Keratinocyte (primary cell): Measurements from ENCODE around the gene GTF2IRD1. TPM values are rescaled to one million over a fixed set of nuclear protein-coding genes. Genes with fewer than 3 reads are reported as not detected.
"Not testable (repeated sequence)": the region's sequence is repeated elsewhere in the genome, so short reads cannot be mapped to it uniquely, and the experiment has no call there.

Experiments
- DNase-seq: peaks from one replicate; pipeline ENCODE4 v3.0.0-alpha.2; 2011; ENCODE audit warnings: low read depth, missing footprints, low spot score
- FAIRE-seq: peaks from 2 replicates; lab custom pipeline; 2011; peaks lifted over from hg19 to GRCh38; lab: Jason Lieb, UNC
- H2AFZ ChIP-seq: 2 replicates; pipeline ENCODE4 v1.6.0; 2012; ENCODE audit warnings: low read length, control low read depth, inconsistent platforms; ENCODE audit not compliant: control insufficient read depth
- H3K27ac ChIP-seq: 2 replicates; pipeline ENCODE4 v1.5.1; 2011; ENCODE audit warnings: low read length; ENCODE audit not compliant: control insufficient read depth, insufficient read depth
- H3K27me3 ChIP-seq: 3 replicates; pipeline ENCODE4 v1.6.0; 2011; ENCODE audit warnings: low read length; ENCODE audit not compliant: control insufficient read depth, insufficient read depth; ENCODE audit errors: extremely low read depth
- H3K36me3 ChIP-seq, 2 experiments: 2 replicates in 1 of 2; 3 replicates in 1 of 2; pipeline ENCODE4 v1.5.1; 2011; ENCODE audit warnings: low read length in 2 of 2, mild to moderate bottlenecking in 1 of 2; ENCODE audit not compliant: control insufficient read depth in 2 of 2, insufficient read depth in 2 of 2; ENCODE audit errors: extremely low read depth in 1 of 2
- H3K4me1 ChIP-seq: 3 replicates; pipeline ENCODE4 v1.5.1; 2011; ENCODE audit warnings: low read length; ENCODE audit not compliant: control insufficient read depth, insufficient read depth; ENCODE audit errors: extremely low read depth
- H3K4me2 ChIP-seq: 3 replicates; pipeline ENCODE4 v1.6.0; 2011; ENCODE audit warnings: low read depth, low read length; ENCODE audit not compliant: control insufficient read depth, insufficient read depth; ENCODE audit errors: extremely low read depth
- H3K4me3 ChIP-seq, 3 experiments: fragments of 200-600 bp in 1 of 3; sonication (generic) in 1 of 3; 2 replicates in 2 of 3; 3 replicates in 1 of 3; pipeline ENCODE4 v1.5.1; 2011 to 2016; ENCODE audit warnings: low read length in 3 of 3, mild to moderate bottlenecking in 3 of 3, control low read depth in 2 of 3, inconsistent platforms in 1 of 3, low read depth in 1 of 3, mixed read lengths in 1 of 3, mixed run types in 1 of 3, moderate library complexity in 1 of 3; ENCODE audit not compliant: control insufficient read depth in 2 of 3, insufficient read depth in 2 of 3; ENCODE audit errors: extremely low read depth in 1 of 3
- H3K79me2 ChIP-seq: 2 replicates; pipeline ENCODE4 v1.6.0; 2012; ENCODE audit warnings: low read length; ENCODE audit not compliant: control insufficient read depth, insufficient read depth
- H3K9ac ChIP-seq: 3 replicates; pipeline ENCODE4 v1.6.0; 2011; ENCODE audit warnings: low read length; ENCODE audit not compliant: control insufficient read depth, insufficient read depth; ENCODE audit errors: extremely low read depth
- H3K9me1 ChIP-seq: 3 replicates; pipeline ENCODE4 v1.6.0; 2011; ENCODE audit warnings: low read length; ENCODE audit not compliant: control insufficient read depth, insufficient read depth; ENCODE audit errors: extremely low read depth
- H3K9me3 ChIP-seq: 2 replicates; pipeline ENCODE4 v1.5.1; 2012; ENCODE audit warnings: low read depth, low read length; ENCODE audit not compliant: control insufficient read depth
- H4K20me1 ChIP-seq: 3 replicates; pipeline ENCODE4 v1.6.0; 2011; ENCODE audit warnings: low read length; ENCODE audit not compliant: control insufficient read depth, insufficient read depth; ENCODE audit errors: extremely low read depth
- CTCF ChIP-seq, 3 experiments: IDR thresholded peaks in 1 of 3; conservative IDR thresholded peaks in 1 of 3; optimal IDR thresholded peaks in 1 of 3; 2 replicates in 2 of 3; 3 replicates in 1 of 3; pipeline versions ENCODE3 to v1.5.1; 2011; ENCODE audit warnings: low read length in 3 of 3, mild to moderate bottlenecking in 3 of 3, moderate library complexity in 2 of 3, control low read depth in 1 of 3, inconsistent platforms in 1 of 3; ENCODE audit not compliant: insufficient read depth in 2 of 3; ENCODE audit errors: extremely low read depth in 1 of 3
- EZH2 ChIP-seq: IDR thresholded peaks from one replicate; pipeline ENCODE4 v1.6.1; 2012; ENCODE audit warnings: inconsistent platforms, mild to moderate bottlenecking, low read length, moderate library complexity
- dilution Hi-C: fragments of 300-500 bp; cut with MboI; formaldehyde crosslinking; loops from one replicate; pipeline ENCODE4 v1.7.0; 2020; ENCODE audit warnings: low sequenced_read_pairs; ENCODE audit not compliant: extremely low pct_ligation_motif_present
- polyA plus RNA-seq, 5 experiments: library from polyadenylated mRNA; depleted of rRNA in 3 of 5; stranded (reverse) in 3 of 5; stranded (forward) in 1 of 5; unstranded in 1 of 5; fragments of >200 nt; gene quantifications; 1 replicate in 1 of 5; 2 replicates in 3 of 5; 3 replicates in 1 of 5; pipeline versions ENCODE4 v1.2.1 to v1.2.3, GENCODE V29; 2011 to 2012; ENCODE audit warnings: missing spikeins in 2 of 5, low read depth in 1 of 5, low replicate concordance in 1 of 5

The GTF2IRD1 gene
- polyA plus RNA-seq, 1 donor (not counting 4 experiments of a cell fraction or from before 2014, with no cell fraction given) = 19.4 TPM

- dilution Hi-C loops = no loop called here
- H3K36me3 ChIP-seq = peaks cover 4 to 24% of the 10 kb centered on the region in 2 experiments
- no peaks in the 10 kb centered on the region for H3K4me1 ChIP-seq
- H3K9me1 ChIP-seq = no peaks in the 10 kb centered on the region
- H3K79me2 ChIP-seq = no peaks in the 10 kb centered on the region
- H3K9me3 ChIP-seq = no peaks in the 10 kb centered on the region
- FAIRE-seq (no peak), DNase-seq (no peak)
- no peak overlapping the region for H3K4me2 ChIP-seq
- TF ChIP-seq CTCF (optimal IDR thresholded peaks at IDR 0.05 in 1 of 3, IDR thresholded peaks at IDR 0.05 in 1 of 3, conservative IDR thresholded peaks at IDR 0.05 in 1 of 3; ENCODE audit: extremely low read depth in 1 of 3, insufficient read depth in 2 of 3, low read length in 3 of 3) = no peak
- TF ChIP-seq EZH2 = no peak
- H2AFZ ChIP-seq = no peak overlapping the region
- H3K9ac ChIP-seq = no peak overlapping the region
- no peaks in the 10 kb centered on the region for H3K27me3 ChIP-seq
- no peak overlapping the region for H3K4me3 ChIP-seq
- H4K20me1 ChIP-seq = no peaks in the 10 kb centered on the region
- no peak overlapping the region for H3K27ac ChIP-seq
Measured at GRCh38 chr7:74561898-74562613, 108.3 kb downstream of the GTF2IRD1 start.

GRCh38 chr7:74563639-74564038 is 109.9 kb downstream of the GTF2IRD1 start:
- H3K9ac ChIP-seq, H3K27ac ChIP-seq, H3K27me3 ChIP-seq, H3K9me1 ChIP-seq, dilution Hi-C loops, H3K4me3 ChIP-seq, DNase-seq, H3K9me3 ChIP-seq, H3K4me1 ChIP-seq, H3K4me2 ChIP-seq, H2AFZ ChIP-seq, FAIRE-seq, H3K79me2 ChIP-seq, H4K20me1 ChIP-seq: not testable (repeated sequence)
- H3K36me3 ChIP-seq = peaks cover 4 to 23% of the 10 kb centered on the region in 2 experiments

- no peaks in the 10 kb centered on the region for H3K9me3 ChIP-seq
- no peaks in the 10 kb centered on the region for H4K20me1 ChIP-seq
- FAIRE-seq = no peak
- dilution Hi-C loops = no loop called here
- no peak overlapping the region for H2AFZ ChIP-seq
- no peak overlapping the region for H3K4me2 ChIP-seq
- H3K4me1 ChIP-seq = no peaks in the 10 kb centered on the region
- H3K4me3 ChIP-seq = no peak overlapping the region
- TF ChIP-seq EZH2 (no peak), CTCF (optimal IDR thresholded peaks at IDR 0.05 in 1 of 3, IDR thresholded peaks at IDR 0.05 in 1 of 3, conservative IDR thresholded peaks at IDR 0.05 in 1 of 3; ENCODE audit: extremely low read depth in 1 of 3, insufficient read depth in 2 of 3, low read length in 3 of 3) (no peak)
- H3K27me3 ChIP-seq = no peaks in the 10 kb centered on the region
- no peaks in the 10 kb centered on the region for H3K79me2 ChIP-seq
- H3K36me3 ChIP-seq = peaks cover 0 to 7% of the 10 kb centered on the region in 2 experiments
- no peak overlapping the region for H3K27ac ChIP-seq
- H3K9ac ChIP-seq = no peak overlapping the region
- no peak for DNase-seq
- H3K9me1 ChIP-seq = no peaks in the 10 kb centered on the region
Measured at GRCh38 chr7:74567318-74567668, 113.6 kb downstream of the GTF2IRD1 start.
